Posterior cingulate gyrus (tissue), 11 donors: ENCODE measurements around the gene LIPG.
"Not testable (repeated sequence)": the region's sequence is repeated elsewhere in the genome, so short reads cannot be mapped to it uniquely, and the experiment has no call there.

Experiments
- DNase-seq, 10 donors: peaks; one replicate each; pipeline versions ENCODE4 v3.0.0 to v3.0.0-alpha.2; 2020 to 2021; ENCODE audit warnings: mixed read lengths in 3 of 10
- intact Hi-C: fragments of 100-400 bp; cut with DNase I; formaldehyde crosslinking; loops from one replicate; pipeline ENCODE4 v1.15.1; 2023

LIPG gene

DNA sequence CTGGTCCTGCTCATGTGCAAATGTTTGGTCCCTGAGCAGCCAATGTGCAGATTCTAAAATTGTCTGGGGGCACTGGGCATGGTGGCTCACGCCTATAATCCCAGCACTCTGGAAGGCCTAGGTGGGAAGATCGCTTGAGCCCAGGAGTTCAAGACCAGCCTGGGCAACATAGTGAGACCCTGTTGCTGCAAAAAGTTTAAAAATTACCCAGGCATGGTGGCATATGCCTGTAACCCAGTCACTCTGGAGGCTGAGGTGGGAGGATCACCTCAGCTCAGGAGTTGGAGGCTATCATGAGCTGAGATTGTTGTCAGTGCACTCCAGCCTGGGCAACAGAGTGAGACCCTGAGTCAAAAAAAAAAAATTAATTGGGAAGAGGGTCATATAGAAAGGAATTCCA is 5.1 kb downstream of the LIPG start:
- intact Hi-C loops, result loop anchor here (10.0 kb wide), 1 partner anchor 158 kb away; no protein-coding TSS in a partner anchor
- DNase-seq, result peak in 1 of 10 donors; percentile 21

DNA sequence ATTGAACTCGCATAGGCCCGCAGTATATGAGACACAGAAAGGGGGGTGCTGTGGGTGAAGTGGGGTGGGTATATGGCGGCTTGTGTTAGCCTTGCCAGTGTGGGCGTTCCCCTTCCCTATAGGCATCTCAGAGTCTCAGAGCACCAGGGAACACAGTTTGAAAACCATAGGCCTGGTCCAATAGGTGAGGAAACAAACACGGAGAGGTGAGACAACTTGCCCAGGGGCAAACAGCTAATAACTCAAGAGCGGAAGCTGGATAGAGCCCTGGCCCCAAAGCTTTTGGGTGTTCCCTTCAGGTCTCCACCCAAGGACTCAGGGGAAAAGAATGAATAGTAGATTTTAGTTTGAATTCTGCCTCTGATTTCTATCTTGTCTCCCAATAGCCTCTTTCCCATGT is 7.9 kb downstream of the LIPG start:
- intact Hi-C loops, result loop anchor here (10.0 kb wide), 1 partner anchor 155 kb away; no protein-coding TSS in a partner anchor
- peak in 1 of 10 donors; percentile 38 for DNase-seq

DNA sequence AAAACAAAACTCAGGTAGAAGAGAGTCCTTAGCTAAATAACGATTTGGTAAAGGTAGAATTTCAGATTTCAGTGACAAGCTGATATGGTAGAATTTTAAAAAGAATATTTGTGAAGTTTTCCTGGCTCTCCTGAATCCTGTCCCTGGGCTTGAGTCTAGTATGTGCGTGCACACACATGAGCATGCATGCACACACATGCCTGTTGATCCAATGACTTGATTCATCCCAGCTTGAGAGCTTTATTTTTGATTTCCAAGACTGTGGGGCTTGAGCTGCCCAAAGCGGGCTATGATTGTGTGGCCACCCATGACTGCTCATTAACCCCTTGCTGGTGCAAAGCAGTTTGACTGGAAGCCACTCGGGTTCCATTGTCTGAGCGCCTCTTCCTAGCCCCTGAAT is 9.0 kb downstream of the LIPG start:
- no peak for DNase-seq
- intact Hi-C loops, result no loop called here

DNA sequence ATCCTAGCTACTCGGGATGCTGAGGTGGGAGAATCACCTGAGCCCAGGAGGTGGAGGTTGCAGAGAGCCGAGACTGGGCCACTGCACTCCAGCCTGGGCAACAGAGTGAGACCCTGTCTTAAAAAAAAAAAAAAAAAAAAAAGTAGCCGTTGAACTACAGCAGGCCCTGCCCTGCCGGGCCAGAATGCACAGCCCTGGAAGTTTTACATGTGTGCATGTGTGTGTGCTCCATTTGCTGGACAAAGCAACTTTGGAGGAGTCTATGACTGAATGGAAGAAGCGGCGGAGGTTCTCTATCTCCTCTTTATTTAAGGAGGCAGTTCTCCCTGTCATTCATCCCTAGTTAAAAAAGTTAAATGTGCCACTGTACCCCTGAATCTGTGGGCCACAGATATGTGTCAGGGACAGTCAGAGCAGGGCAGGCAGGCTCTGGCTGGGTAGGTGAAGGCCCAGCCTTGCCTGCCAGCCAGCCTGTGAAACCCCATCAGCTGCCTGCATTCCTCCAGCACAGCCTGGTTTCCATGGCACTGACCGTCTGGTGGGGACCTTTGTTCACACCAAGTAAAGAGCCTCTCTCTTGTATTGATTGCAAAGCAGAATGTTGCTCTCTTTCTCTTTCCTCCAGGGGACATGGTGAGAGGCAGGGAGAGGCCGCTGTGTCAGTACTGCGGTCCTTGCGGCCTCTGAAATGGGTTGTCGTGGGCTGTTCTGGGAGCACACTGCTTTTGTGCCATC is 10.9 kb downstream of the LIPG start:
- intact Hi-C loops, result no loop called here
- DNase-seq, result peak in 5 of 10 donors; percentile 15 to 88 (median 27)

DNA sequence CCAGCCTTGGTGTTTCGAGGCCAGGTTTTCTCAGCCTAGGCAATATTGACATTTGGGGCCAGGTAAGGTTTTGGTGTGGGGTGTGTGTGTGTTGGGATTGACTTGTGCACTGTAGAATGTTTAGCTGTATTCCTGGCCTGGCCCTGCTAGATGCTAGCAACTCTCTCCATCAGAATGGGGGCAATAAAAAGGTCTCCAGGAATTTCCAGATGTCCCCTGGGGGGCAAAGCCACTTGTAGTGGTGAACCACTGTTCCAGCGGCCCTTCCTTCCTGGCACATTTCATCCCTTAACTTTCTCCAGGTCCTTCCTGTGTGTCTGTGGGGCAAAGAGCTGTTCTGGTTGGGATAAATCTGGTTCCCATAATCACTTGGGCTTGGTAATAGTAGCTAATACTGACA is 12.0 kb downstream of the LIPG start:
- intact Hi-C loops, result no loop called here
- DNase-seq, result no peak

DNA sequence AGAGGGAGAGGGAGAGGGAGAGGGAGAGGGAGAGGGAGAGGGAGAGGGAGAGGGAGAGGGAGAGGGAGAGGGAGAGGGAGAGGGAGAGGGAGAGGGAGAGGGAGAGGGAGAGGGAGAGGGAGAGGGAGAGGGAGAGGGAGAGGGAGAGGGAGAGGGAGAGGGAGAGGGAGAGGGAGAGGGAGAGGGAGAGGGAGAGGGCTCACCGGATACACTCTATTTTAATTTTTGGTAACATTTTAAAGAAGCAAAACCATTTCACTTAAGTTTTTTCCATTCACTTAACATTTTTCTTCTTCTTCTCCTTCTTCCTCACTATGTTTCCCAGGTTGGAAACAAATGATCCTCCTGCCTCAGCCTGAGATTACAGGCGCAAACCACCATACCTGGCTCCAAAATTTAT is 17.2 kb downstream of the LIPG start:
- DNase-seq, intact Hi-C loops: not testable (repeated sequence)

DNA sequence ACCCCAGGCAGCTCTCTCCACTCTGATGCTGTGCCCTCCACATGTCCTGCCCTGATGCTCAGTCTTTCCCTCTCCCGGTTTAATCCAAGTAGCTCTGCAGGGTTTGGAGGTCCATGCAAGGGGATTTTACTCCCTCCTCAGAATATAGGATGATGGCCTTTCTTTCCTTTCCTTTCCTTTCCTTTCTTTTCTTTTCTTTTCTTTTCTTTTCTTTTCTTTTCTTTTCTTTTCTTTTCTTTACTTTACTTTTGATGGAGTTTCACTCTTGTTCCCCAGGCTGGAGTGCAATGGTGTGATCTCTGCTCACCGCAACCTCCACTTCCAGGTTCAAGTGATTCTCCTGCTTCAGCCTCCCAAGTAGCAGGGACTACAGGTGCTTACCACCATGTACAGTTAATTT is 17.7 kb downstream of the LIPG start:
- DNase-seq, intact Hi-C loops: not testable (repeated sequence)

DNA sequence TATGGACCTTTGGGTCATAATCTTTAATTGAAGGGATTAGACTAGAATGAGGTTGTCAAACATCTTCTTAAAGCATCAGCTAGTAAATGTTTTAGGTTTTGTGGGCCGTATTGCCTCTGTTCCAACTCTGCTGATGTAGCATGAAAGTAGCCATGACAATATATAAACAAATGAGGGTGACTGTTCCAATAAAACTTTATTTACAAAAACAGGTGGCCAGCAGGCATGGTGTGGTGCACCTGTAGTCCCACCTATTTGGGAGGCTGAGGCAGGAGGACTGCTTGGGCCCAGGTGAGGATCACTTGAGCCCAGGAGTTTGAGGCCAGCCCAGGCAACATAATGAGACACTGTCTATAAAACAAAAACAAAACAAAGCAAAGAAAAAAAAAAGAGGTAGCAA is 18.4 kb downstream of the LIPG start:
- intact Hi-C loops, result no loop called here
- no peak for DNase-seq

DNA sequence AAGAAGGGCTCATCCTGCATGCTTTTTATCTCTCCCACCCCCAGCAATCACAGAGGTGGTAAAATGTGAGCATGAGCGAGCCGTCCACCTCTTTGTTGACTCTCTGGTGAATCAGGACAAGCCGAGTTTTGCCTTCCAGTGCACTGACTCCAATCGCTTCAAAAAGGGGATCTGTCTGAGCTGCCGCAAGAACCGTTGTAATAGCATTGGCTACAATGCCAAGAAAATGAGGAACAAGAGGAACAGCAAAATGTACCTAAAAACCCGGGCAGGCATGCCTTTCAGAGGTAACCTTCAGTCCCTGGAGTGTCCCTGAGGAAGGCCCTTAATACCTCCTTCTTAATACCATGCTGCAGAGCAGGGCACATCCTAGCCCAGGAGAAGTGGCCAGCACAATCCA is 19.5 kb downstream of the LIPG start:
- intact Hi-C loops, result no loop called here
- DNase-seq, result no peak

DNA sequence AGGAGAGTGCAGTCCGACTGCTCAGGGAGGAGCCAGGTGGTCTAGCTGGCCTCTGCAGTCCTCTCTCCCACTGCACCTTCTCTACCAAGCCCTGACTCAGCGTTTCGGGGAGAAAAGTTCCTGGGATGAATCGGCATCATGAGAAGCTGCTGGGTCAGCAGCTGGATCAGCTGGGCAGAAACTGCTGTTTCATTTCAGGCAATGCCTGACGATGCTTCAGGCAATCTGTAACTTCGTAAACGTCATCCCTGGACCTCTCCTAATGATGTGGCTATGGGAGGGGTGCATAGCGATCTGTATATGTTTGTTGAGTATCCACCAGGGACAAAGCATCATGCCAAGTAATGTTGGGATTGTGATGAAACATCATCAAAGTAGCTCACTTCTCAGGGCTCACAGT is 20.7 kb downstream of the LIPG start:
- intact Hi-C loops, result no loop called here
- no peak for DNase-seq

DNA sequence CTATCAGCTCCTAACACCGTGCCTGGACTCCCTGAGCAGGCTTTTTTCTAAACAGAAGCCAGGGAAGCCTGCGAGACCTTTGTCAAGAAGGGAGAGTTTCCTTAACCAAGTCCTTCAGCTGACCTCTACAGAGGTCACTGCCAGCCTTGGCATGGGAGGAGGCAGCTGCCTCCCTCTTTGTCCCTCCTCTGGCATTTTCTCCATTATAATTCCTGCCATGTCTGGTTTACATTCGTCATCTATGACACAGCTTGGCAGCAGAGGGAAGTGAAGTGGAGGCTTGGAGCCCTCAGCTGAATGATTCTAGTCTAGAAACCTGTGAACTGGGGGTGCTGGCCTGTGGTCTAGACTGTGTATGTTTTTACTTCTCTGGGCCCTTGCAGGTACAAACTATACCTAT is 22.5 kb downstream of the LIPG start:
- DNase-seq, result no peak
- intact Hi-C loops, result no loop called here

DNA sequence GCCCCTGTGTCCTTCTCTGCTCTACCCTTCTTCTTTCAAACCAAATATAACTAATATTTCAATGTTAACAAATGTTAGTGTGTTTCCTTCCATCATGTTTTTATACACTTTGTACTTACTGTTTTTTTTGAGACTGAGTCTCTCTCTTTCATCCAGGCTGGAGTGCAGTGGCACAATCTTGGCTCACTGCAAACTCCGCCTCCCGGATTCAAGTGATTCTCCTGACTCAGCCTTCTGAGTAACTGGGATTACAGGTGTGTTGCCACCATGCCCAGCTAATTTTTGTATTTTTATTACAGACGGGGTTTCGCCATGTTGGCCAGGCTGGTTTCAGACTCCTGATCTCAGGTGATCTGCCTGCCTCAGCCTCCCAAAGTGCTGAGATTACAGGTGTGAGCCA is 23.1 kb downstream of the LIPG start:
- intact Hi-C loops, DNase-seq: not testable (repeated sequence)

DNA sequence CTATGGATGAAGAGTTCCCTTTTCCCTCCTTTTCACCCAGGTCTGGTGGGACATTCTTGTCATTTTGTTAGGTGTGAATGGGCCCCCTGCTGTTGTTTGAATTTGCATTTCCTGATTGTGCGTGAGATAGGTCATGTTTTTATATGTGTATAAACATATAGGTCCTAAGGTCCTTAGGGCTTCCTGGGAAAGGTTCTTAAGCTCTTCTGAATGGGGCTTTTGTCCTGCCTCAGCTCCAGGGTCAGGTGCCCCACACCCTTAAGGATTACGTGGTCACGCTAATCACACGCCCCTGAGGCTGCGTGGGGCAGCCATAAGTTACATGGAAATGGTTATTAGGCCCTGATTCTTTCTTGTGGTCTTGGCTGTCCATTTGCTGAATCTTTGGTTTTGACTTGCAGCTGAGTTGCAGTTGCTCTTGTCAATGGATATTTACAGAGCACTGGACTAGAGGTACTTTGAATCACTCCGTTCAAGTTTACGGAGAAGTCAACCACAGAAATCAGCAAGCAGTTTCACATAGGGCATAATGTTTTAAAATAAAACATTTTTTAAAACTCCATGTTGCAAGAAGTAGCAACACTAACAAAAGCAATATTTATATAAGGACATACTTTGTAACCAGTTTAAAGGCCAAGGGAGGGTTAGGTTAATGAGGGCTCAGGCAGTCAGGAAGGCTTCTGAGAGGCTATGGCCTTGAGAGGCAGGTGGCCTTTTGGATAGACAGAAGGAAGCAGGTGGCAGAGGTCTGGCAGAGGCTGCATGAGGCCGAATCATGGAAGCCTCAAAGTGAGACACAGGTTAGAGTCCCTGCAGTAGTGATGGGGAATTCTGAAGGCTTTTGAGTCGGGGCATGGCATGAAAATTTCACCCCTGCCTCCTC is 24.2 kb downstream of the LIPG start:
- DNase-seq, result no peak
- intact Hi-C loops, result no loop called here

DNA sequence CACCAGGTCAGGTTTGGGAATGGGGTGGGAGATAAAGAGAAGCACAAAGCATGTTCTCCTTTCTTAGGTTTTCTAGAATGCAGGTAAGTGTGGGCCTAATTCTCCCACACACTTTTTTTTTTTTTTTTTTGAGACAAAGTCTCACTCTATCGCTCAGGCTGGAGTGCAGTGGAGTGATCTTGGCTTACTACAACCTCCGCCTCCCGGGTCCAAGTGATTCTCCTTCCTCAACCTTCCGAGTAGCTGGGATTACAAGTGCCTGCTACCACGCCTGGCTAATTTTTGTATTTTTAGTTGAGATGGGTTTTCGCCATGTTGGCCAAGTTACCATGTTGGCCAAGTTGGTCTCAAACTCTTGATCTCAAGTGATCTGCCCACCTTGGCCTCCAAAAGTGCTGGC is 26.3 kb downstream of the LIPG start:
- intact Hi-C loops, result no loop called here
- DNase-seq, result no peak

DNA sequence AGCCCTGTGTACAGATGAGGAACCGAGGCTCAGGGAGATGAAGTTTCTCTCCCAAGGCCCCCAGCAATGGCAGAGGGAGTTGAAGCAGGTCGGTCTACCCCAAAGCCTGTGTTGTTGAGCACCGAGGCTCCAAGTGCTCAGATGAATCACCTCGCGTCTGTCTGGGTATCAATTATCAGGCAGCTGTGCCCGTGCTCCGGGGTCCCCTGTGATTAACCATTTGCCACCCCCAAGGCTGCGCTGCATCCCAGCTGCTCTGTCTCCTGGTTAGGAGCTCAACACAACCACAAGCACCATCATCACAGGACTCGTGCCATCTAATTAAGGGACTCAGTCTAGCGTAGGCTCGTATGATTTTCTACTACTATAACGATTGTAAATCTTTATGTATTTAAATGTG is 27.1 kb downstream of the LIPG start:
- intact Hi-C loops, result no loop called here
- no peak for DNase-seq

DNA sequence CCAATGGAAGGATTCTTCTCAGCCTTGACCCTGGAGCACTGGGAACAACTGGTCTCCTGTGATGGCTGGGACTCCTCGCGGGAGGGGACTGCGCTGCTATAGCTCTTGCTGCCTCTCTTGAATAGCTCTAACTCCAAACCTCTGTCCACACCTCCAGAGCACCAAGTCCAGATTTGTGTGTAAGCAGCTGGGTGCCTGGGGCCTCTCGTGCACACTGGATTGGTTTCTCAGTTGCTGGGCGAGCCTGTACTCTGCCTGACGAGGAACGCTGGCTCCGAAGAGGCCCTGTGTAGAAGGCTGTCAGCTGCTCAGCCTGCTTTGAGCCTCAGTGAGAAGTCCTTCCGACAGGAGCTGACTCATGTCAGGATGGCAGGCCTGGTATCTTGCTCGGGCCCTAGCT is 28.8 kb downstream of the LIPG start:
- intact Hi-C loops, result no loop called here
- DNase-seq, result no peak

DNA sequence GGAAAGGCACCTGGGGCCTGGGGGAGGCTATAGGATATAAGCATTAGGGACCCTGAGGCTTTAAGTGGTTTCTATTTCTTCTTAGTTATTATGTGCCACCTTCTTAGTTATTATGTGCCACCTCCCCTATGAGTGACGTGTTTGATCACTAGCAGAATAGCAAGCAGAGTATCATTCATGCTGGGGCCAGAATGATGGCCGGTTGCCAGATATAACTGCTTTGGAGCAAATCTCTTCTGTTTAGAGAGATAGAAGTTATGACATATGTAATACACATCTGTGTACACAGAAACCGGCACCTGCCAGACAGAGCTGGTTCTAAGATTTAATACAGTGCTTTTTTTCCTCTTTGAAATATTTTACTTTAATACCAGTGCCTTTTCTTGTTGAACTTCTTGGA is 29.4 kb downstream of the LIPG start:
- intact Hi-C loops, result no loop called here
- DNase-seq, result no peak

DNA sequence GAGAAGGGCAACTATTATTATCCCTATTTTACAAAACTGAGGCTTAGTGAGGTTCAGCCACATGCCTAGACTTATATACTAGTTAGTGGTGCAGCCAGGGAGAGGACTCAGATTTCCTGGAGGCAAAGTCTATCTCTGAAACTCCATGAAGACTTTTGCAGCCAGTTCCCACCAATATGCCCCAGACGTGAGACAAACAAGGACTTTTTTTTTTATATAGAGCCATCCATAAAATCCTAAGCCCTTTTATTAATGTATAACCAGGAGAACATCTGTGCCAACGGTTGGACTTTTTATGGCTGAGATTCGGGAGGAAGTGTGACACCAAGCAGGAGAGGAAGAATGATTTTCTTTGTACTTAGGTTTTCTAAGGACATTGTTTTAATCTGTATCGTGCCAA is 29.9 kb downstream of the LIPG start:
- intact Hi-C loops, result no loop called here
- no peak for DNase-seq

DNA sequence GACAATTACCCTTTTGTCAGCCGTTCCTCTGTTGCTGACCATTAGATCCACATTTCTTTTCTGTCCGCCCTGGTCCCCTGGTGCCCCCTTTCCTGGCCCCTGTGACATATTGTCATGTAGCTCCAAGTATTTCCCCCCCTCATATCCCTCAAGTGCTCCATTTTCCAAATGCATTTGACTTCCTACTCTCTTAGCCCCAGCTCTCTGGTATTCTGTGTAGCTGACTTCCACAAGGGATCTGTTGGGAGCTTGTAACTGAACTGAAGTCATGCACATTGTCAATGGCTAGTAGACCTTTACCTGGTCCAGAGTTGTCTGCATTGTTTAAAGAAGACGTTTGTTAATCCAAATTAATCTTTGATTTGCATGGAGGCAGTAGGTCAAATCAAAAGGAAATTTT is 34.8 kb downstream of the LIPG start:
- intact Hi-C loops, result no loop called here
- no peak for DNase-seq

DNA sequence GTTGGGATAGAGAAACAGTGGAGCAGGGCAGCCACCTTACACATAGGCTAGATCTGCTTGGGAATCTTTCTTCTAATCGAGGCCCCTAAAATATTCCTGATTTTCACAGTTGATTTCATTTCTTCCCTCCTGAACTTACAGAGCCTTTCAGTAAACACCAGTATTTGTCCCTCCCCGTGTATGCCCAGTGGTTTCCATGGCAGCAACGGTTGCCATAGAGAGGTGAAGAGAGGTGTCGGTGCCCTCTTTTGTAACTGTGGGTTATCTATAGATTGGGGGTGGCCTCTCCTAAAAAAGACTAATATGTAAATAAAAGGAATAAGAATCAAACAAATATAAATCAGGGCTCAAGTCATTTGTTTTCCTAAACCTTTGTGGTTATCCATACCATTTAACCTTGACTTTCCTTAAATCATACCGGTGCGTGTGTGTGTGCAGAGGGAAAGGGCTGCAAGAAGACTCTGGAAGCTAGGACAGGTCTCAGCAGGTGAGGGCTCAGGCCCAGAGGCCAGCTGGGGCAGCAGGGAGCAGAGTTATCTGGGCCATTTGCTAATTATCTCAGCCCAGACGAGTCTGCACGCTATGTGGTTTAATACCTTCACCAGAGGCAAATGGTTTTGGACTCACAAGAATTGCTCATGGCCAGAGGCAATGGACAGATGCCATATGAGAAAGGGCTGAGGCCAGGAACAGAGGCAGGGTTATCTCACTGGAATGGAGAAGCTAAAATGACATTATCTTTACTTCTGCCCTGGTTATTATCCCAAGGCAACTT is 35.5 kb downstream of the LIPG start:
- DNase-seq, result no peak
- intact Hi-C loops, result no loop called here

DNA sequence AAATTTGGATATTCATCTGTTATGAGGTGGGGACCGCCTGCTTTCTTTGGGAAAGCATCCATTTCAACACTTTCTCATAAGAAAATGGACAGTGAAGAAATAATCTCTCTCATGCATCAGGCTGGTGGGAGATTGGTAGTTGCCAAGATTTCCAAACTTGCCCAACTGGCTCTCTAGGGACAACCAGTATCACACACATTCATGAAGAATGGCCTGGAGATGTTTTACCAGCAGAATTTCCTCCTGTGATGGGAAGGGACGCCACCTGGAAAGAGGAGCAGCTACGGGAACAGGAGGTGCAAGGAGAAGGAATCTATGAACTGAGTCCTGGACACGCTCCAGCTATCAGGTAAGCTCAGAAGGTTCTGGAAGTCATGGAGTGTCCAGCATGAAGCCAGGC is 39.4 kb downstream of the LIPG start:
- DNase-seq, result no peak
- intact Hi-C loops, result no loop called here
